GM10248 (cell line): ENCODE measurements around the gene C2CD3.

Experiments
- CTCF ChIA-PET: fragments of 300-600 bp; sonication (Branson Sonifier 250); formaldehyde crosslinking; extraction: SDS; loops from one replicate; lab custom pipeline; 2021; ENCODE audit warnings: antibody characterized with exemption; lab: Yijun Ruan, JAX
- POLR2A ChIA-PET: fragments of 350-650 bp; sonication (Branson Sonifier 250); formaldehyde crosslinking; extraction: SDS; loops from one replicate; lab custom pipeline; 2020; ENCODE audit warnings: antibody characterized with exemption; lab: Yijun Ruan, JAX
- DNase-seq: peaks from one replicate; pipeline ENCODE4 v3.0.0; 2012; ENCODE audit errors: extremely low spot score
- CTCF ChIP-seq: IDR thresholded peaks from 2 replicates; pipeline ENCODE4 v1.5.1; 2012; ENCODE audit warnings: mild to moderate bottlenecking, low read depth; ENCODE audit errors: extremely low read depth, missing control alignments, control extremely low read depth

The C2CD3 gene

GRCh38 chr11:74112877-74113276 is 57.9 kb downstream of the C2CD3 start:
- POLR2A ChIA-PET = no interaction called here
- DNase-seq = no peak

GRCh38 chr11:74106124-74106523 is 64.7 kb downstream of the C2CD3 start:
- POLR2A ChIA-PET = no interaction called here
- no peak for DNase-seq
- no peak for TF ChIP-seq CTCF
- CTCF ChIA-PET = interaction anchor here (1.4 kb wide), 1 partner anchor 13 kb away, joined by 3 read pairs; no protein-coding TSS in a partner anchor

More at GRCh38 chr11:74112877-74113276, 57.9 kb downstream of the C2CD3 start:
- no peak for TF ChIP-seq CTCF
- CTCF ChIA-PET = no interaction called here

GRCh38 chr11:74102321-74102720 is 68.5 kb downstream of the C2CD3 start:
- no peak for DNase-seq
- TF ChIP-seq CTCF = no peak
- ChIA-PET CTCF (interaction anchor here (1.2 kb wide), 1 partner anchor 24 kb away, joined by 3 read pairs; no protein-coding TSS in a partner anchor), POLR2A (no interaction called here)

- CTCF ChIA-PET = interaction anchor here (1.0 kb wide), 1 partner anchor 83 kb away, joined by 3 read pairs; no protein-coding TSS in a partner anchor
- no peak for DNase-seq
- no peak for TF ChIP-seq CTCF
- POLR2A ChIA-PET = no interaction called here
Measured at GRCh38 chr11:74100735-74101134, 70.1 kb downstream of the C2CD3 start.

GRCh38 chr11:74100231-74100630 is 70.6 kb downstream of the C2CD3 start:
- TF ChIP-seq CTCF = no peak
- POLR2A ChIA-PET = no interaction called here
- CTCF ChIA-PET = interaction anchor here (1.0 kb wide), 1 partner anchor 84 kb away, joined by 3 read pairs; no protein-coding TSS in a partner anchor
- no peak for DNase-seq

GRCh38 chr11:74097686-74098237 is 73.0 kb downstream of the C2CD3 start:
- ChIA-PET CTCF (interaction anchor here (1.2 kb wide), 1 partner anchor 37 kb away, joined by 3 read pairs; no protein-coding TSS in a partner anchor), POLR2A (no interaction called here)
- no peak for DNase-seq
- no peak for TF ChIP-seq CTCF

- no peak for TF ChIP-seq CTCF
- no peak for DNase-seq
- ChIA-PET CTCF (no interaction called here), POLR2A (no interaction called here)
Measured at GRCh38 chr11:74094393-74094792, 76.4 kb downstream of the C2CD3 start.
